Measurements from ENCODE around the gene RGS16.
"Not testable (repeated sequence)": the region's sequence is repeated elsewhere in the genome, so short reads cannot be mapped to it uniquely, and the experiment has no call there.

The RGS16 gene

GRCh38 chr1:182633031-182633430 is 28.8 kb upstream of the RGS16 start:
- H3K36me3 ChIP-seq: no peaks in the 10 kb centered on the region
- no peak overlapping the region for H3K4me3 ChIP-seq (ENCODE audit: low read depth in 1 of 2, low read length in 1 of 2)
- no peaks in the 10 kb centered on the region for H3K9me3 ChIP-seq
- H3K27me3 ChIP-seq: peaks cover 25% of the 10 kb centered on the region
- no peak overlapping the region for H3K27ac ChIP-seq
- TF ChIP-seq CTCF (IDR thresholded peaks at IDR 0.05): no peak
- H3K4me1 ChIP-seq (ENCODE audit: control insufficient read depth in 1 of 2, insufficient read depth in 1 of 2, low read depth in 1 of 2, low read length in 1 of 2): no peaks in the 10 kb centered on the region

- H3K27ac ChIP-seq; H3K4me1 ChIP-seq (ENCODE audit: control insufficient read depth in 1 of 2, insufficient read depth in 1 of 2, low read depth in 1 of 2, low read length in 1 of 2): not testable (repeated sequence)
- H3K27me3 ChIP-seq: peaks cover 29% of the 10 kb centered on the region
These were observed 28.3 kb upstream of the RGS16 start for GRCh38 chr1:182632441-182632857.

GRCh38 chr1:182631954-182632353 is 27.8 kb upstream of the RGS16 start:
- no peaks in the 10 kb centered on the region for H3K36me3 ChIP-seq
- no peak overlapping the region for H3K4me3 ChIP-seq (ENCODE audit: low read depth in 1 of 2, low read length in 1 of 2)
- H3K4me1 ChIP-seq (ENCODE audit: control insufficient read depth in 1 of 2, insufficient read depth in 1 of 2, low read depth in 1 of 2, low read length in 1 of 2): no peaks in the 10 kb centered on the region
- no peak overlapping the region for H3K27ac ChIP-seq
- H3K9me3 ChIP-seq: no peaks in the 10 kb centered on the region
- TF ChIP-seq CTCF (IDR thresholded peaks at IDR 0.05): no peak
- H3K27me3 ChIP-seq: peaks cover 30% of the 10 kb centered on the region

More at GRCh38 chr1:182632441-182632857, 28.3 kb upstream of the RGS16 start:
- H3K9me3 ChIP-seq; H3K4me3 ChIP-seq (ENCODE audit: low read depth in 1 of 2, low read length in 1 of 2); H3K36me3 ChIP-seq: not testable (repeated sequence)

GRCh38 chr1:182631053-182631677 is 27.0 kb upstream of the RGS16 start:
- Histone ChIP-seq H3K27ac (no peak overlapping the region), H3K27me3 (peaks cover 30% of the 10 kb centered on the region), H3K9me3 (no peaks in the 10 kb centered on the region), H3K4me1 (ENCODE audit: control insufficient read depth in 1 of 2, insufficient read depth in 1 of 2, low read depth in 1 of 2, low read length in 1 of 2) (no peaks in the 10 kb centered on the region), H3K4me3 (ENCODE audit: low read depth in 1 of 2, low read length in 1 of 2) (no peak overlapping the region), H3K36me3 (no peaks in the 10 kb centered on the region)
- TF ChIP-seq CTCF (IDR thresholded peaks at IDR 0.05): no peak

GRCh38 chr1:182630586-182630985 is 26.4 kb upstream of the RGS16 start:
- Histone ChIP-seq H3K9me3 (no peaks in the 10 kb centered on the region), H3K27me3 (peaks cover 30% of the 10 kb centered on the region), H3K4me3 (ENCODE audit: low read depth in 1 of 2, low read length in 1 of 2) (no peak overlapping the region), H3K36me3 (no peaks in the 10 kb centered on the region), H3K27ac (no peak overlapping the region), H3K4me1 (ENCODE audit: control insufficient read depth in 1 of 2, insufficient read depth in 1 of 2, low read depth in 1 of 2, low read length in 1 of 2) (no peaks in the 10 kb centered on the region)
- TF ChIP-seq CTCF (IDR thresholded peaks at IDR 0.05): no peak

- H3K27ac ChIP-seq: no peak overlapping the region
- no peaks in the 10 kb centered on the region for H3K4me1 ChIP-seq (ENCODE audit: control insufficient read depth in 1 of 2, insufficient read depth in 1 of 2, low read depth in 1 of 2, low read length in 1 of 2)
- no peak for TF ChIP-seq CTCF (IDR thresholded peaks at IDR 0.05)
- peaks cover 30% of the 10 kb centered on the region for H3K27me3 ChIP-seq
- no peaks in the 10 kb centered on the region for H3K9me3 ChIP-seq
- H3K4me3 ChIP-seq (ENCODE audit: low read depth in 1 of 2, low read length in 1 of 2): no peak overlapping the region
- H3K36me3 ChIP-seq: no peaks in the 10 kb centered on the region
These were observed 25.4 kb upstream of the RGS16 start for GRCh38 chr1:182629499-182630096.

Measured in neutrophil (primary cell).